Esophagus squamous epithelium (tissue), 5 donors: Measurements from ENCODE around the gene APOLD1. TPM values are rescaled to one million over a fixed set of nuclear protein-coding genes. Genes with fewer than 3 reads are reported as not detected.
"Not testable (repeated sequence)": the region's sequence is repeated elsewhere in the genome, so short reads cannot be mapped to it uniquely, and the experiment has no call there.

Experiments used
- DNase-seq: peaks from one replicate; lab custom pipeline; 2025; lab: John Stamatoyannopoulos, UW
- H3K27ac ChIP-seq, 4 donors: fragments of 200-600 bp; sonication (generic); one replicate each; pipeline ENCODE4 v1.5.1; 2016 to 2019; ENCODE audit warnings: mild to moderate bottlenecking in 1 of 4
- H3K27me3 ChIP-seq, 4 donors: fragments of 200-600 bp; sonication (generic); 1 replicate in 3 of 4; 2 replicates in 1 of 4; pipeline versions ENCODE4 v1.5.1 to v1.6.0; 2017 to 2021; ENCODE audit warnings: antibody characterized with exemption in 1 of 4
- H3K36me3 ChIP-seq, 3 donors: fragments of 200-600 bp; sonication (generic); one replicate each; pipeline ENCODE4 v1.5.1; 2016 to 2019
- H3K4me1 ChIP-seq, 3 donors: fragments of 200-600 bp; sonication (generic); one replicate each; pipeline ENCODE4 v1.5.1; 2017 to 2019
- H3K4me3 ChIP-seq, 4 donors: fragments of 200-600 bp; sonication (generic); 1 replicate in 3 of 4; 2 replicates in 1 of 4; pipeline ENCODE4 v1.5.1; 2016 to 2019; ENCODE audit warnings: mild to moderate bottlenecking in 2 of 4, moderate library complexity in 1 of 4
- H3K9me3 ChIP-seq, 3 donors: fragments of 200-600 bp; sonication (generic); one replicate each; pipeline ENCODE4 v1.5.1; 2016 to 2019
- CTCF ChIP-seq, 6 experiments: fragments of 450-650 bp in 4 of 6; fragments of 200-600 bp in 2 of 6; sonication (generic) in 2 of 6; IDR thresholded peaks; one replicate each; pipeline ENCODE4 v1.5.1; 2016 to 2019; ENCODE audit warnings: antibody characterized with exemption in 6 of 6, mild to moderate bottlenecking in 4 of 6, moderate library complexity in 4 of 6
- POLR2A ChIP-seq, 4 donors: fragments of 450-650 bp; IDR thresholded peaks; one replicate each; pipeline ENCODE4 v1.6.1; 2017; ENCODE audit warnings: antibody characterized with exemption in 4 of 4, mild to moderate bottlenecking in 4 of 4, moderate library complexity in 3 of 4
- WGBS, 2 donors: methylation state at CpG; one replicate each; pipeline ENCODE4 v1.1.5; 2018; 5-methylcytosine and 5-hydroxymethylcytosine counted together
- intact Hi-C: fragments of 100-400 bp; cut with DNase I; formaldehyde crosslinking; loops from one replicate; pipeline ENCODE4 v1.15.0; 2022
- total RNA-seq, 4 donors: library from RNA; depleted of rRNA; stranded (reverse); fragments of >200 nt; gene quantifications; one replicate each; pipeline ENCODE4 v1.1.0, GENCODE V29; 2016
- donor health status: DM: yes; HTN: yes; CAD: no.

APOLD1 gene
- total RNA-seq, 4 donors from 2014 or later = 2.5 to 14.1 (median 6.8) TPM

- 63 to 81% methylated on average over 6 to 8 of the region's 8 CpGs for WGBS, 2 donors
- Histone ChIP-seq H3K27me3 (no peaks in the 10 kb centered on the region), H3K4me3 (no peak overlapping the region), H3K27ac (peak overlapping the region; percentile 57 to 87 (median 72)), H3K36me3 (no peaks in the 10 kb centered on the region), H3K4me1 (peaks cover 25 to 76% (median 53%) of the 10 kb centered on the region in 3 donors), H3K9me3 (no peaks in the 10 kb centered on the region)
- no peak for DNase-seq
- TF ChIP-seq POLR2A (IDR thresholded peaks at IDR 0.05) (no peak), CTCF (IDR thresholded peaks at IDR 0.05) (no peak)
- intact Hi-C loops = no loop called here
Measured at GRCh38 chr12:12806784-12807516, 21.5 kb downstream of the APOLD1 start.

- H3K36me3 ChIP-seq, DNase-seq, H3K27me3 ChIP-seq, H3K4me3 ChIP-seq, intact Hi-C loops, H3K9me3 ChIP-seq: not testable (repeated sequence)
- 51 to 68% methylated on average over 2 to 3 of the region's 3 CpGs for WGBS, 2 donors
- Histone ChIP-seq H3K4me1 (peaks cover 25 to 70% (median 51%) of the 10 kb centered on the region in 3 donors), H3K27ac (peak overlapping the region; percentile 57 to 87 (median 72))
Measured at GRCh38 chr12:12807517-12807903, 22.1 kb downstream of the APOLD1 start.

DNA sequence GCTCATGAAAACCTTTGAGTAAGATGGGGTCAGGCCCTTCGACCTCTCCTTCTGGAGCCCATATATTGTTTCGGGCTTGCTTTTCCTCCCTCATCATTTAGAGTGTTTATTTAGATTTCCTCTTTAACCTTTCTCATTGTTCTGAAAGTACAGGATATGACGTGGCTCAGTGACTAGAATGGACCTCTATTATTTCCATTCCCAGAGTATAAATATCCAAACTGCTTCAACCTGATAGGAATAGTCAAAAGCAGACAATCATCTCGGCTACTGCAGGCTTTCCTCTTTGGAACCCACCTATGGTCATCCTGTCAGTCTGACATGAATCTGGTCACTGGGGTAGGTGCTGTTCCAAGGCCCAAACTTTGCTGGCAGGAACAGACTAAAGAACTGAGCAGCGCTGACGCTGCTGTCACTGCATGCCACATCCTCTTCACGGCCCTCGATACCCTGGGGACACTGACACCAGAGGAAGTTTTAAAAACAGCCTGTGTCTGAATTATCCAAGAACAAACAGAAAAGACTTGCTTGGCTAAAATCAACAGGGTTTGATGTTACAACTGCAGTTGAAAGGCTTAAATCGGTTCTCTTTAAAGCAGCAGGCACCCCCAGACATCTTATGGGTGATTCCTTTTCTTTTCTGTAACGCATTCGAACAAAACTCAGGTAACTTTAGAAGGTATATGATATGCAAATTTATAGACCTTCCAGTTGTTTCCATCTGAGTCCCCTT, 22.7 kb downstream of the APOLD1 start:
- intact Hi-C loops = no loop called here
- H3K9me3 ChIP-seq = no peaks in the 10 kb centered on the region
- 47 to 50% methylated on average over 11 of the region's 11 CpGs for WGBS, 2 donors
- DNase-seq = peak; percentile 8
- peak overlapping the region; percentile 57 to 88 (median 78) for H3K27ac ChIP-seq
- no peaks in the 10 kb centered on the region for H3K27me3 ChIP-seq
- no peaks in the 10 kb centered on the region for H3K36me3 ChIP-seq
- H3K4me3 ChIP-seq = peak overlapping the region in 1 of 4 donors; percentile 19
- TF ChIP-seq POLR2A (IDR thresholded peaks at IDR 0.05) = peak in 1 of 4 donors; percentile 39
- no peak for TF ChIP-seq CTCF (IDR thresholded peaks at IDR 0.05)
- H3K4me1 ChIP-seq = peaks cover 22 to 68% (median 45%) of the 10 kb centered on the region in 3 donors

DNA sequence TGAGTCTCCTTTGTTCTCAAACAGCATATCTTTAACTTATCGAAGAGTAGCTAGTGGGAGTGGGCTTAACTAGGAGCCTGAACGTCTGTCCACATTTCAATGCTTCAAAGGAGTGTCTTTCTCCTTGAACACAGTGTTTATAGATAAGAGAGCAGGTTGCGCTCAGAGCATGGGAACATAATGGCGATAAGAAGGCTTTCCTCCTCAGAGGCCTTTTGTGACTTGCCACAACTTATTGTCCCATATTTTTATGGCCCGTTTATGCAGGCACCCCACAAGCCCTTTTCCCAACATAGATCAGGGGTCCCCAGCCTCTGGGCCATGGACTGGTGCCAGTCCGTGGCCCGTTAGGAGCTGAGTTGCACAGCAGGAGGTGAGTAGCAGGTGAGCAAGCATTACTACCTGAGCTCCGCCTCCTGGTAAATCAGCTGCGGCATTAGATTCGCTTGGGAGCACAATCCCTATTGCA, 25.1 kb downstream of the APOLD1 start:
- no peak for DNase-seq
- no peak for TF ChIP-seq CTCF (IDR thresholded peaks at IDR 0.05)
- no peak for TF ChIP-seq POLR2A (IDR thresholded peaks at IDR 0.05)
- H3K27ac ChIP-seq = no peak overlapping the region
- H3K4me1 ChIP-seq = peaks cover 23 to 63% (median 42%) of the 10 kb centered on the region in 3 donors
- no peaks in the 10 kb centered on the region for H3K27me3 ChIP-seq
- H3K36me3 ChIP-seq = peaks cover 0 to 10% (median 0%) of the 10 kb centered on the region in 3 donors
- intact Hi-C loops = no loop called here
- 73 to 83% methylated on average over 5 to 9 of the region's 10 CpGs for WGBS, 2 donors
- no peak overlapping the region for H3K4me3 ChIP-seq
- no peaks in the 10 kb centered on the region for H3K9me3 ChIP-seq

DNA sequence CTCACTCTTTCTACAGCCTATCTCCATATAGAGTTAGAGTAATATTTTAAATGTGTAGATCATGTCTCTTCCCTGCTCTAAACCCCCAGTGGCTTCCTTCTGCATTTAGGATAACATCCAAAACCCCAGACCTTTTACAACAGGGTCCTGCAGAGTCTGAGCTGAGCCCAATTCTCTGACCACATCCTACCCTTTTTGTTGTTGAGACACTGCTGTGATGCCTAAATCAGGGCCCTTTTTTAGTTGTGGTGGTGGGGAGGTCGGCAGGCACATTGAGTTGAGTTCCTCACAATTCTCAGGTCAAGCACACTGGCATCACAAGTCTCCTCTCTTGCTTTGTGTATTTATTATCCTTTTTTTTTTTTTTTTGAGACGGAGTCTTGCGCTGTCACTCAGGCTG, 25.9 kb downstream of the APOLD1 start:
- peaks cover 0 to 15% (median 0%) of the 10 kb centered on the region in 3 donors for H3K36me3 ChIP-seq
- no peak overlapping the region for H3K27ac ChIP-seq
- no peaks in the 10 kb centered on the region for H3K9me3 ChIP-seq
- H3K4me3 ChIP-seq = no peak overlapping the region
- no peaks in the 10 kb centered on the region for H3K27me3 ChIP-seq
- TF ChIP-seq POLR2A (IDR thresholded peaks at IDR 0.05) (no peak), CTCF (IDR thresholded peaks at IDR 0.05) (no peak)
- intact Hi-C loops = no loop called here
- 83 to 91% methylated on average over 3 of the region's 3 CpGs for WGBS, 2 donors
- DNase-seq = no peak
- H3K4me1 ChIP-seq = peaks cover 23 to 63% (median 44%) of the 10 kb centered on the region in 3 donors
